Keratinocyte (primary cell): ENCODE data around the gene SACM1L. TPM values are rescaled to one million over a fixed set of nuclear protein-coding genes. Genes with fewer than 3 reads are reported as not detected.
A peak's percentile ranks its signal among the peaks of the same experiment; 100 is the strongest.

Experiments used
- DNase-seq: peaks from one replicate; pipeline ENCODE4 v3.0.0-alpha.2; 2011; ENCODE audit warnings: low read depth, missing footprints, low spot score
- FAIRE-seq: peaks from 2 replicates; lab custom pipeline; 2011; peaks lifted over from hg19 to GRCh38; lab: Jason Lieb, UNC
- H2AFZ ChIP-seq: 2 replicates; pipeline ENCODE4 v1.6.0; 2012; ENCODE audit warnings: low read length, control low read depth, inconsistent platforms; ENCODE audit not compliant: control insufficient read depth
- H3K27ac ChIP-seq: 2 replicates; pipeline ENCODE4 v1.5.1; 2011; ENCODE audit warnings: low read length; ENCODE audit not compliant: control insufficient read depth, insufficient read depth
- H3K27me3 ChIP-seq: 3 replicates; pipeline ENCODE4 v1.6.0; 2011; ENCODE audit warnings: low read length; ENCODE audit not compliant: control insufficient read depth, insufficient read depth; ENCODE audit errors: extremely low read depth
- H3K36me3 ChIP-seq, 2 experiments: 2 replicates in 1 of 2; 3 replicates in 1 of 2; pipeline ENCODE4 v1.5.1; 2011; ENCODE audit warnings: low read length in 2 of 2, mild to moderate bottlenecking in 1 of 2; ENCODE audit not compliant: control insufficient read depth in 2 of 2, insufficient read depth in 2 of 2; ENCODE audit errors: extremely low read depth in 1 of 2
- H3K4me1 ChIP-seq: 3 replicates; pipeline ENCODE4 v1.5.1; 2011; ENCODE audit warnings: low read length; ENCODE audit not compliant: control insufficient read depth, insufficient read depth; ENCODE audit errors: extremely low read depth
- H3K4me2 ChIP-seq: 3 replicates; pipeline ENCODE4 v1.6.0; 2011; ENCODE audit warnings: low read depth, low read length; ENCODE audit not compliant: control insufficient read depth, insufficient read depth; ENCODE audit errors: extremely low read depth
- H3K4me3 ChIP-seq, 3 experiments: fragments of 200-600 bp in 1 of 3; sonication (generic) in 1 of 3; 2 replicates in 2 of 3; 3 replicates in 1 of 3; pipeline ENCODE4 v1.5.1; 2011 to 2016; ENCODE audit warnings: low read length in 3 of 3, mild to moderate bottlenecking in 3 of 3, control low read depth in 2 of 3, inconsistent platforms in 1 of 3, low read depth in 1 of 3, mixed read lengths in 1 of 3, mixed run types in 1 of 3, moderate library complexity in 1 of 3; ENCODE audit not compliant: control insufficient read depth in 2 of 3, insufficient read depth in 2 of 3; ENCODE audit errors: extremely low read depth in 1 of 3
- H3K79me2 ChIP-seq: 2 replicates; pipeline ENCODE4 v1.6.0; 2012; ENCODE audit warnings: low read length; ENCODE audit not compliant: control insufficient read depth, insufficient read depth
- H3K9ac ChIP-seq: 3 replicates; pipeline ENCODE4 v1.6.0; 2011; ENCODE audit warnings: low read length; ENCODE audit not compliant: control insufficient read depth, insufficient read depth; ENCODE audit errors: extremely low read depth
- H3K9me1 ChIP-seq: 3 replicates; pipeline ENCODE4 v1.6.0; 2011; ENCODE audit warnings: low read length; ENCODE audit not compliant: control insufficient read depth, insufficient read depth; ENCODE audit errors: extremely low read depth
- H3K9me3 ChIP-seq: 2 replicates; pipeline ENCODE4 v1.5.1; 2012; ENCODE audit warnings: low read depth, low read length; ENCODE audit not compliant: control insufficient read depth
- H4K20me1 ChIP-seq: 3 replicates; pipeline ENCODE4 v1.6.0; 2011; ENCODE audit warnings: low read length; ENCODE audit not compliant: control insufficient read depth, insufficient read depth; ENCODE audit errors: extremely low read depth
- CTCF ChIP-seq, 3 experiments: IDR thresholded peaks in 1 of 3; conservative IDR thresholded peaks in 1 of 3; optimal IDR thresholded peaks in 1 of 3; 2 replicates in 2 of 3; 3 replicates in 1 of 3; pipeline versions ENCODE3 to v1.5.1; 2011; ENCODE audit warnings: low read length in 3 of 3, mild to moderate bottlenecking in 3 of 3, moderate library complexity in 2 of 3, control low read depth in 1 of 3, inconsistent platforms in 1 of 3; ENCODE audit not compliant: insufficient read depth in 2 of 3; ENCODE audit errors: extremely low read depth in 1 of 3
- EZH2 ChIP-seq: IDR thresholded peaks from one replicate; pipeline ENCODE4 v1.6.1; 2012; ENCODE audit warnings: inconsistent platforms, mild to moderate bottlenecking, low read length, moderate library complexity
- dilution Hi-C: fragments of 300-500 bp; cut with MboI; formaldehyde crosslinking; loops from one replicate; pipeline ENCODE4 v1.7.0; 2020; ENCODE audit warnings: low sequenced_read_pairs; ENCODE audit not compliant: extremely low pct_ligation_motif_present
- polyA plus RNA-seq, 5 experiments: library from polyadenylated mRNA; depleted of rRNA in 3 of 5; stranded (reverse) in 3 of 5; stranded (forward) in 1 of 5; unstranded in 1 of 5; fragments of >200 nt; gene quantifications; 1 replicate in 1 of 5; 2 replicates in 3 of 5; 3 replicates in 1 of 5; pipeline versions ENCODE4 v1.2.1 to v1.2.3, GENCODE V29; 2011 to 2012; ENCODE audit warnings: missing spikeins in 2 of 5, low read depth in 1 of 5, low replicate concordance in 1 of 5

Gene SACM1L
- polyA plus RNA-seq, 1 donor (not counting 4 experiments of a cell fraction or from before 2014, with no cell fraction given), result 44.3 TPM

GRCh38 chr3:45716790-45717336 lies 27.7 kb downstream of the SACM1L start:
- DNase-seq, result no peak
- no peaks in the 10 kb centered on the region for H3K4me1 ChIP-seq
- H3K9me1 ChIP-seq, result no peaks in the 10 kb centered on the region
- no peak overlapping the region for H3K4me3 ChIP-seq
- peaks cover 7 to 13% of the 10 kb centered on the region in 2 experiments for H3K36me3 ChIP-seq
- TF ChIP-seq EZH2, result no peak
- TF ChIP-seq CTCF (optimal IDR thresholded peaks at IDR 0.05 in 1 of 3, IDR thresholded peaks at IDR 0.05 in 1 of 3, conservative IDR thresholded peaks at IDR 0.05 in 1 of 3; ENCODE audit: extremely low read depth in 1 of 3, insufficient read depth in 2 of 3, low read length in 3 of 3), result no peak
- H3K27ac ChIP-seq, result no peak overlapping the region
- no peaks in the 10 kb centered on the region for H3K27me3 ChIP-seq
- no peak overlapping the region for H2AFZ ChIP-seq
- FAIRE-seq, result no peak
- H3K9ac ChIP-seq, result no peak overlapping the region
- no peaks in the 10 kb centered on the region for H4K20me1 ChIP-seq
- dilution Hi-C loops, result no loop called here
- no peaks in the 10 kb centered on the region for H3K9me3 ChIP-seq
- H3K79me2 ChIP-seq, result no peaks in the 10 kb centered on the region
- no peak overlapping the region for H3K4me2 ChIP-seq

- dilution Hi-C loops, result no loop called here
- peaks cover 10 to 16% of the 10 kb centered on the region in 2 experiments for H3K36me3 ChIP-seq
- FAIRE-seq, result peak; percentile 32
Measured at GRCh38 chr3:45719655-45720487, 30.7 kb downstream of the SACM1L start.

More at GRCh38 chr3:45719655-45720487, 30.7 kb downstream of the SACM1L start:
- H3K27me3 ChIP-seq, result no peaks in the 10 kb centered on the region
- H3K4me3 ChIP-seq, result no peak overlapping the region
- no peak for DNase-seq
- no peaks in the 10 kb centered on the region for H3K9me1 ChIP-seq
- no peaks in the 10 kb centered on the region for H3K4me1 ChIP-seq
- H3K27ac ChIP-seq, result no peak overlapping the region
- no peak overlapping the region for H3K9ac ChIP-seq
- TF ChIP-seq CTCF (optimal IDR thresholded peaks at IDR 0.05 in 1 of 3, IDR thresholded peaks at IDR 0.05 in 1 of 3, conservative IDR thresholded peaks at IDR 0.05 in 1 of 3; ENCODE audit: extremely low read depth in 1 of 3, insufficient read depth in 2 of 3, low read length in 3 of 3) (no peak), EZH2 (no peak)
- H2AFZ ChIP-seq, result no peak overlapping the region
- no peaks in the 10 kb centered on the region for H3K79me2 ChIP-seq
- H3K9me3 ChIP-seq, result no peaks in the 10 kb centered on the region
- H4K20me1 ChIP-seq, result no peaks in the 10 kb centered on the region
- H3K4me2 ChIP-seq, result no peak overlapping the region
